Measurements from ENCODE around the gene CNTN2.

DNA sequence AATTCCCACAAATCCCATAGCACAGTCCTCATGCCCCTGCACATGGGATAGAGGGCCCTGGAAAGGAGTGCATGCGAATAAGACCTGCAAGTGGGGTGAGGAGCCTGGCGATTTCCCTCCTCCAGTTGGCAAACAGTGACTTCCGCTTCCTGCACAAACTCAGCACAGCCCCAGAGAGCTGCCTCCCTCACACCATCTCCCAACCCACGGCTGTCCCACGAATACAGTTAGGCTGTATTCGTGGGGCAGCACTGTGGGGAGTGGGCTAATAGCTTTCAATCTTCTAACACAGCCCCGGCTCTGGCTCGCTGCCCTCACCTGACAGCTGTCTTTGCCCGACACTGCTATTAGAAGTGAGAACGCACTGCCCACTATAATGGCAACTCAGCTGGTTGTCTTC, 28.2 kb upstream of the CNTN2 start:
- TF ChIP-seq, protein P1, sequence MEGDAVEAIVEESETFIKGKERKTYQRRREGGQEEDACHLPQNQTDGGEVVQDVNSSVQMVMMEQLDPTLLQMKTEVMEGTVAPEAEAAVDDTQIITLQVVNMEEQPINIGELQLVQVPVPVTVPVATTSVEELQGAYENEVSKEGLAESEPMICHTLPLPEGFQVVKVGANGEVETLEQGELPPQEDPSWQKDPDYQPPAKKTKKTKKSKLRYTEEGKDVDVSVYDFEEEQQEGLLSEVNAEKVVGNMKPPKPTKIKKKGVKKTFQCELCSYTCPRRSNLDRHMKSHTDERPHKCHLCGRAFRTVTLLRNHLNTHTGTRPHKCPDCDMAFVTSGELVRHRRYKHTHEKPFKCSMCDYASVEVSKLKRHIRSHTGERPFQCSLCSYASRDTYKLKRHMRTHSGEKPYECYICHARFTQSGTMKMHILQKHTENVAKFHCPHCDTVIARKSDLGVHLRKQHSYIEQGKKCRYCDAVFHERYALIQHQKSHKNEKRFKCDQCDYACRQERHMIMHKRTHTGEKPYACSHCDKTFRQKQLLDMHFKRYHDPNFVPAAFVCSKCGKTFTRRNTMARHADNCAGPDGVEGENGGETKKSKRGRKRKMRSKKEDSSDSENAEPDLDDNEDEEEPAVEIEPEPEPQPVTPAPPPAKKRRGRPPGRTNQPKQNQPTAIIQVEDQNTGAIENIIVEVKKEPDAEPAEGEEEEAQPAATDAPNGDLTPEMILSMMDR (IDR thresholded peaks at IDR 0.05 in 8 of 11, conservative IDR thresholded peaks at IDR 0.05 in 3 of 11), result no peak
- no peak for TF ChIP-seq POLR2AphosphoS5 (IDR thresholded peaks at IDR 0.05)

Data from spleen (tissue), 7 donors.